Uterus (tissue), 2 donors: ENCODE results near the gene CAMTA1.

Experiments
- POLR2A ChIP-seq, 2 donors: fragments of 450-650 bp; IDR thresholded peaks; one replicate each; pipeline ENCODE4 v1.6.1; 2016; ENCODE audit warnings: antibody characterized with exemption in 2 of 2, mild to moderate bottlenecking in 1 of 2, moderate library complexity in 1 of 2
- TF ChIP-seq, protein P1 (sequence below), 4 experiments: fragments of 200-600 bp in 2 of 4; fragments of 450-650 bp in 2 of 4; sonication (generic) in 2 of 4; IDR thresholded peaks; one replicate each; pipeline ENCODE4 v1.5.1; 2016 to 2019; ENCODE audit warnings: antibody characterized with exemption in 4 of 4, mild to moderate bottlenecking in 2 of 4, moderate library complexity in 1 of 4

DNA sequence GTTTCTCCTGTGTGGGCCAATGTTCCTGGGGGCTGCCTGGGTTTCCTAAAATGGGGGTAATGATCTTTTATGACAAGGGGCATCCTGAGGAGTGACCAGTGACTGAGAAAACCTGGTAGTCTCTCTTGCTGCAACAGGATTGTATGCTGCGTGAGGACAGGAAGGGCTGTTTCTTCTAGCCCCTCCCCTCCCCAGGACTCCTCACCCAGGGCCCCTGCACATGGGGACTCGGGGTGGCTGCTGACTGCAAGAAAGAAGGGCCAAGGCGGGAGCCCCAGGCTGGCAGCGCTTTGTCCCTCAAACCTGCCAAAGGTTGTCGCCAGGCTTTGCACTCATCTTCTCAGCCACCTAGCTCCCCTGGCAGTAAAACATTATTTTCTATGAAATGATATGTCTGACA is 442.4 kb downstream of the CAMTA1 start:
- TF ChIP-seq, protein P1, sequence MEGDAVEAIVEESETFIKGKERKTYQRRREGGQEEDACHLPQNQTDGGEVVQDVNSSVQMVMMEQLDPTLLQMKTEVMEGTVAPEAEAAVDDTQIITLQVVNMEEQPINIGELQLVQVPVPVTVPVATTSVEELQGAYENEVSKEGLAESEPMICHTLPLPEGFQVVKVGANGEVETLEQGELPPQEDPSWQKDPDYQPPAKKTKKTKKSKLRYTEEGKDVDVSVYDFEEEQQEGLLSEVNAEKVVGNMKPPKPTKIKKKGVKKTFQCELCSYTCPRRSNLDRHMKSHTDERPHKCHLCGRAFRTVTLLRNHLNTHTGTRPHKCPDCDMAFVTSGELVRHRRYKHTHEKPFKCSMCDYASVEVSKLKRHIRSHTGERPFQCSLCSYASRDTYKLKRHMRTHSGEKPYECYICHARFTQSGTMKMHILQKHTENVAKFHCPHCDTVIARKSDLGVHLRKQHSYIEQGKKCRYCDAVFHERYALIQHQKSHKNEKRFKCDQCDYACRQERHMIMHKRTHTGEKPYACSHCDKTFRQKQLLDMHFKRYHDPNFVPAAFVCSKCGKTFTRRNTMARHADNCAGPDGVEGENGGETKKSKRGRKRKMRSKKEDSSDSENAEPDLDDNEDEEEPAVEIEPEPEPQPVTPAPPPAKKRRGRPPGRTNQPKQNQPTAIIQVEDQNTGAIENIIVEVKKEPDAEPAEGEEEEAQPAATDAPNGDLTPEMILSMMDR (IDR thresholded peaks at IDR 0.05), result no peak
- no peak for TF ChIP-seq POLR2A (IDR thresholded peaks at IDR 0.05)
